ENCODE results near the gene EFCAB11. TPM values are rescaled to one million over a fixed set of nuclear protein-coding genes. Genes with fewer than 3 reads are reported as not detected.

The EFCAB11 gene
- total RNA-seq, 1 experiment from 2014 or later, result 15.5 TPM

GRCh38 chr14:89828471-89829165 is 125.9 kb downstream of the EFCAB11 start (continued):
- no peak for TF ChIP-seq STAT6 (CRISPR knock-in tag; conservative IDR thresholded peaks at IDR 0.05; ENCODE audit: low read depth)
- TF ChIP-seq FOXP4 (CRISPR knock-in tag; IDR thresholded peaks at IDR 0.05), result no peak
- no peak for TF ChIP-seq ZNF219 (CRISPR knock-in tag; IDR thresholded peaks at IDR 0.05; ENCODE audit: borderline replicate concordance)
- TF ChIP-seq ATF3 (CRISPR knock-in tag; conservative IDR thresholded peaks at IDR 0.05), result no peak
- no peak for TF ChIP-seq ZBTB21 (CRISPR knock-in tag; IDR thresholded peaks at IDR 0.05; ENCODE audit: borderline replicate concordance)

GRCh38 chr14:89827265-89827664 is 127.3 kb downstream of the EFCAB11 start:
- ChIA-PET POLR2A (no interaction called here), CTCF (no interaction called here)
- Mint-ChIP-seq H3K27ac (no peak overlapping the region), H3K4me1 (no peaks in the 10 kb centered on the region), H3K4me3 (no peak overlapping the region), H3K27me3 (ENCODE audit: low read depth) (no peaks in the 10 kb centered on the region), H3K9me3 (peaks cover 25% of the 10 kb centered on the region), H3K36me3 (peaks cover 15% of the 10 kb centered on the region)
- DNase-seq (ENCODE audit: low spot score), result no peak
- no peak for TF ChIP-seq ZNF416 (CRISPR knock-in tag; IDR thresholded peaks at IDR 0.05)
- TF ChIP-seq ZNF281 (CRISPR knock-in tag; IDR thresholded peaks at IDR 0.05), result no peak
- no peak for TF ChIP-seq CREB1 (CRISPR knock-in tag; IDR thresholded peaks at IDR 0.05)
- TF ChIP-seq ARID4B (CRISPR knock-in tag; IDR thresholded peaks at IDR 0.05; ENCODE audit: borderline replicate concordance), result no peak
- ATAC-seq, result no peak

GRCh38 chr14:89826596-89826995 is 127.9 kb downstream of the EFCAB11 start:
- DNase-seq (ENCODE audit: low spot score) (no peak), ATAC-seq (no peak)
- no peaks in the 10 kb centered on the region for H3K27me3 Mint-ChIP-seq (ENCODE audit: low read depth)
- H3K4me3 Mint-ChIP-seq, result no peak overlapping the region
- CTCF ChIA-PET, result no interaction called here
- no peak overlapping the region for H3K27ac Mint-ChIP-seq
- no peaks in the 10 kb centered on the region for H3K4me1 Mint-ChIP-seq
- H3K36me3 Mint-ChIP-seq, result peaks cover 15% of the 10 kb centered on the region
- H3K9me3 Mint-ChIP-seq, result peaks cover 25% of the 10 kb centered on the region
- no peak for TF ChIP-seq GRHL2 (CRISPR knock-in tag; IDR thresholded peaks at IDR 0.05; ENCODE audit: insufficient replicate concordance, severe bottlenecking)
- no peak for TF ChIP-seq TEAD4 (CRISPR knock-in tag; IDR thresholded peaks at IDR 0.05)
- TF ChIP-seq ZNF512 (CRISPR knock-in tag; IDR thresholded peaks at IDR 0.05; ENCODE audit: borderline replicate concordance), result no peak
- TF ChIP-seq USF1 (CRISPR knock-in tag; IDR thresholded peaks at IDR 0.05), result no peak
- TF ChIP-seq JUN (CRISPR knock-in tag; IDR thresholded peaks at IDR 0.05), result no peak
- POLR2A ChIA-PET, result no interaction called here
